DND-41 (cell line): ENCODE measurements around the gene NUP85.

Experiments used
- EZH2 ChIP-seq: IDR thresholded peaks from 3 replicates; pipeline ENCODE4 v1.6.1; 2012; ENCODE audit warnings: borderline replicate concordance, low read depth, mild to moderate bottlenecking, moderate library complexity, low read length, inconsistent platforms; ENCODE audit not compliant: severe bottlenecking
- TF ChIP-seq, protein P1 (sequence below): IDR thresholded peaks from 2 replicates; pipeline ENCODE4 v1.5.1; 2012; ENCODE audit warnings: borderline replicate concordance, low read length, moderate library complexity, mild to moderate bottlenecking; ENCODE audit not compliant: poor library complexity, severe bottlenecking; ENCODE audit errors: extremely low read depth

- TF ChIP-seq, protein P1, sequence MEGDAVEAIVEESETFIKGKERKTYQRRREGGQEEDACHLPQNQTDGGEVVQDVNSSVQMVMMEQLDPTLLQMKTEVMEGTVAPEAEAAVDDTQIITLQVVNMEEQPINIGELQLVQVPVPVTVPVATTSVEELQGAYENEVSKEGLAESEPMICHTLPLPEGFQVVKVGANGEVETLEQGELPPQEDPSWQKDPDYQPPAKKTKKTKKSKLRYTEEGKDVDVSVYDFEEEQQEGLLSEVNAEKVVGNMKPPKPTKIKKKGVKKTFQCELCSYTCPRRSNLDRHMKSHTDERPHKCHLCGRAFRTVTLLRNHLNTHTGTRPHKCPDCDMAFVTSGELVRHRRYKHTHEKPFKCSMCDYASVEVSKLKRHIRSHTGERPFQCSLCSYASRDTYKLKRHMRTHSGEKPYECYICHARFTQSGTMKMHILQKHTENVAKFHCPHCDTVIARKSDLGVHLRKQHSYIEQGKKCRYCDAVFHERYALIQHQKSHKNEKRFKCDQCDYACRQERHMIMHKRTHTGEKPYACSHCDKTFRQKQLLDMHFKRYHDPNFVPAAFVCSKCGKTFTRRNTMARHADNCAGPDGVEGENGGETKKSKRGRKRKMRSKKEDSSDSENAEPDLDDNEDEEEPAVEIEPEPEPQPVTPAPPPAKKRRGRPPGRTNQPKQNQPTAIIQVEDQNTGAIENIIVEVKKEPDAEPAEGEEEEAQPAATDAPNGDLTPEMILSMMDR: no peak
- TF ChIP-seq EZH2: no peak
These were observed 23.4 kb downstream of the NUP85 start for GRCh38 chr17:75228847-75229246.
